ENCODE data around the gene RTN4R. TPM values are rescaled to one million over a fixed set of nuclear protein-coding genes. Genes with fewer than 3 reads are reported as not detected.

Gene RTN4R
- total and polyA plus RNA-seq, 3 donors from 2014 or later, result 2.1 to 6.1 (median 5.1) TPM

GRCh38 chr22:20238901-20239675 lies 29.0 kb downstream of the RTN4R start:
- H3K36me3 ChIP-seq (ENCODE audit: low read depth, missing control alignments), result no peaks in the 10 kb centered on the region
- intact Hi-C loops (cut with DNase I; ENCODE audit: low total_unique reads), result no loop called here
- H3K27ac ChIP-seq, result no peak overlapping the region
- no peak for DNase-seq
- TF ChIP-seq, protein P1, sequence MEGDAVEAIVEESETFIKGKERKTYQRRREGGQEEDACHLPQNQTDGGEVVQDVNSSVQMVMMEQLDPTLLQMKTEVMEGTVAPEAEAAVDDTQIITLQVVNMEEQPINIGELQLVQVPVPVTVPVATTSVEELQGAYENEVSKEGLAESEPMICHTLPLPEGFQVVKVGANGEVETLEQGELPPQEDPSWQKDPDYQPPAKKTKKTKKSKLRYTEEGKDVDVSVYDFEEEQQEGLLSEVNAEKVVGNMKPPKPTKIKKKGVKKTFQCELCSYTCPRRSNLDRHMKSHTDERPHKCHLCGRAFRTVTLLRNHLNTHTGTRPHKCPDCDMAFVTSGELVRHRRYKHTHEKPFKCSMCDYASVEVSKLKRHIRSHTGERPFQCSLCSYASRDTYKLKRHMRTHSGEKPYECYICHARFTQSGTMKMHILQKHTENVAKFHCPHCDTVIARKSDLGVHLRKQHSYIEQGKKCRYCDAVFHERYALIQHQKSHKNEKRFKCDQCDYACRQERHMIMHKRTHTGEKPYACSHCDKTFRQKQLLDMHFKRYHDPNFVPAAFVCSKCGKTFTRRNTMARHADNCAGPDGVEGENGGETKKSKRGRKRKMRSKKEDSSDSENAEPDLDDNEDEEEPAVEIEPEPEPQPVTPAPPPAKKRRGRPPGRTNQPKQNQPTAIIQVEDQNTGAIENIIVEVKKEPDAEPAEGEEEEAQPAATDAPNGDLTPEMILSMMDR (IDR thresholded peaks at IDR 0.05), result no peak
- no peak for TF ChIP-seq POLR2A (IDR thresholded peaks at IDR 0.05)
- H3K4me3 ChIP-seq, result no peak overlapping the region
- no peaks in the 10 kb centered on the region for H3K27me3 ChIP-seq
- peaks cover 27% of the 10 kb centered on the region for H3K4me1 ChIP-seq
- H3K9me3 ChIP-seq, result no peaks in the 10 kb centered on the region
- 47 to 62% methylated on average over 7 to 35 of the region's 35 CpGs for WGBS, 2 donors

DNA sequence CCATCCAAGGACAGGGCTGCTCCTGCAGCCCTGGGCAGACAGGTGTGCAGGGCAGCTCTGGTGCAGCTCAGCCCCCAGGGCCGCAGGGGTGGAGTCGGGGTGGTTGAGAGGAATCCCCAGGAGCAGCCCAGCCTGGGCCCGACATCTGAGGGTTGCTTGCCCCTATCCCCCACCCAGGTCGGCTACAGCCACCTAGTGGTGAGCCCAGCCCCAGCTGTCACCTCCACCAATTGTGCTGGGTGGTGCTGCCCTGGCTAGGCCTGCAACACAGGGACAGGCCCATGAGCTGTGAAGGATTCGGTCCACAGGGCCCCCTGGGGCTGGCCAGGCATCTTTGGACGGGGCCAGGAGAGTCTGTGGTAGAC lies 29.6 kb downstream of the RTN4R start:
- intact Hi-C loops (cut with DNase I; ENCODE audit: low total_unique reads), result no loop called here
- Histone ChIP-seq H3K4me3 (no peak overlapping the region), H3K36me3 (ENCODE audit: low read depth, missing control alignments) (no peaks in the 10 kb centered on the region), H3K27me3 (no peaks in the 10 kb centered on the region), H3K27ac (no peak overlapping the region), H3K4me1 (peaks cover 23% of the 10 kb centered on the region), H3K9me3 (no peaks in the 10 kb centered on the region)
- TF ChIP-seq, protein P1 (IDR thresholded peaks at IDR 0.05), result peak; percentile 35 to 38 (median 36)
- no peak for TF ChIP-seq POLR2A (IDR thresholded peaks at IDR 0.05)
- WGBS, 2 donors, result 79% methylated on average over 6 of the region's 6 CpGs; no CpG with 5 or more reads in 1 of the 2 donors
- DNase-seq, result peak; percentile 50

GRCh38 chr22:20237480-20238440 lies 30.4 kb downstream of the RTN4R start:
- no peak for TF ChIP-seq POLR2A (IDR thresholded peaks at IDR 0.05)
- TF ChIP-seq, protein P1 (IDR thresholded peaks at IDR 0.05), result no peak
- no peak overlapping the region for H3K4me3 ChIP-seq
- no peak for DNase-seq
- WGBS, 2 donors, result 83% methylated on average over 8 to 28 of the region's 28 CpGs
- H3K27ac ChIP-seq, result no peak overlapping the region
- no peaks in the 10 kb centered on the region for H3K27me3 ChIP-seq
- H3K4me1 ChIP-seq, result peaks cover 16% of the 10 kb centered on the region
- intact Hi-C loops (cut with DNase I; ENCODE audit: low total_unique reads), result no loop called here
- H3K9me3 ChIP-seq, result no peaks in the 10 kb centered on the region
- H3K36me3 ChIP-seq (ENCODE audit: low read depth, missing control alignments), result no peaks in the 10 kb centered on the region

DNA sequence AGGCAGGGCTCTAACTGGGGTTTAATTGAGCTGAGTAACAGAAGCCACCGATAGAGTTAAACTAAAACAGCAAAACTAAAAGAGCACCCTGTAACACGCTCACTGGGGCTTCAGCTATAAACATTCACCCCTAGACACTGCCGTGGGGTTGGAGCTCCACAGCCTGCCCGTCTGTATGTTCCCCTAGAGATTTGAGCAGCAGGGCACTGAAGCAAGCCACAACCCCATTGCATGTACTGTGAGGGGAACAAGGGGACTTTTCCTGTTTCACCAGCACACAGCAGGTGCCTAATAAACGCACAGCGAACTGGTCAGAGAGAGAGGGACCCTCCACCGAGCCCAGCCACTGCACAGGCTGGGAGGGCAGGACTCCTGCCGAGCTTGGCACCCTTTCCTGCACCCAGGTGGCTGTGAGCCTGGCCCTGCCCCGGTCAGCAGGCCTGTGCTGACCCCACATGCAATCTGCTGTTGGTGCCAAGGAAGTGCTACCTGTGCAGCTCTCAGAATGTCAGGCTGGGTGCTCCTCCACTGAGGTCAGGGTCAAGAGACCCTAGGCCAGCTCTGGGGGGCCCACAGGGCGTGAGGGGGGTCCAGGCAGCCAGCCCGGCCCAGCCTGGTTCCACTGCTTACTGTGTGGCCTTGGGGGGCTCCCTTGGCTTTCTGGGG lies 31.9 kb downstream of the RTN4R start:
- Histone ChIP-seq H3K27me3 (no peaks in the 10 kb centered on the region), H3K9me3 (no peaks in the 10 kb centered on the region), H3K4me1 (peaks cover 16% of the 10 kb centered on the region), H3K27ac (no peak overlapping the region), H3K4me3 (no peak overlapping the region), H3K36me3 (ENCODE audit: low read depth, missing control alignments) (no peaks in the 10 kb centered on the region)
- intact Hi-C loops (cut with DNase I; ENCODE audit: low total_unique reads), result no loop called here
- WGBS, 2 donors, result 71 to 73% methylated on average over 7 to 11 of the region's 11 CpGs
- TF ChIP-seq, protein P1 (IDR thresholded peaks at IDR 0.05), result no peak
- TF ChIP-seq POLR2A (IDR thresholded peaks at IDR 0.05), result no peak
- no peak for DNase-seq

Data from testis (tissue), 3 donors.